ENCODE results near the gene PFKP.
"Not testable (repeated sequence)": the region's sequence is repeated elsewhere in the genome, so short reads cannot be mapped to it uniquely, and the experiment has no call there.

PFKP gene

GRCh38 chr10:3099291-3100092, 32.1 kb downstream of the PFKP start:
- no peak for DNase-seq

- no peak for DNase-seq
These were observed 32.9 kb downstream of the PFKP start for GRCh38 chr10:3100093-3100792.

- no peak for DNase-seq
These were observed 33.7 kb downstream of the PFKP start for GRCh38 chr10:3100856-3101640.

- DNase-seq, result no peak
These were observed 35.5 kb downstream of the PFKP start for GRCh38 chr10:3102720-3103427.

- DNase-seq, result no peak
These were observed 36.3 kb downstream of the PFKP start for GRCh38 chr10:3103646-3104045.

- DNase-seq, result no peak
These were observed 37.0 kb downstream of the PFKP start for GRCh38 chr10:3104251-3104918.

- no peak for DNase-seq
These were observed 37.8 kb downstream of the PFKP start for GRCh38 chr10:3105166-3105565.

GRCh38 chr10:3105905-3106304, 38.6 kb downstream of the PFKP start:
- DNase-seq, result no peak

- DNase-seq, result not testable (repeated sequence)
These were observed 39.0 kb downstream of the PFKP start for GRCh38 chr10:3106328-3106727.

- no peak for DNase-seq
These were observed 39.6 kb downstream of the PFKP start for GRCh38 chr10:3106928-3107425.

- no peak for DNase-seq
These were observed 40.1 kb downstream of the PFKP start for GRCh38 chr10:3107426-3107961.

GRCh38 chr10:3108033-3108432, 40.7 kb downstream of the PFKP start:
- DNase-seq, result no peak

GRCh38 chr10:3108575-3109105, 41.3 kb downstream of the PFKP start:
- DNase-seq, result no peak

GRCh38 chr10:3109196-3109595, 41.8 kb downstream of the PFKP start:
- no peak for DNase-seq

- no peak for DNase-seq
These were observed 42.3 kb downstream of the PFKP start for GRCh38 chr10:3109633-3110032.

- no peak for DNase-seq
These were observed 43.7 kb downstream of the PFKP start for GRCh38 chr10:3110782-3111620.

GRCh38 chr10:3111621-3112163, 44.3 kb downstream of the PFKP start:
- DNase-seq, result no peak

GRCh38 chr10:3113343-3113720, 46.0 kb downstream of the PFKP start:
- no peak for DNase-seq

- DNase-seq, result no peak
These were observed 48.3 kb downstream of the PFKP start for GRCh38 chr10:3115685-3116084.

GRCh38 chr10:3116508-3117100, 49.3 kb downstream of the PFKP start:
- no peak for DNase-seq

Data from T-helper 9 cell (primary cell).